ENCODE measurements around the gene PPP6R2. TPM values are rescaled to one million over a fixed set of nuclear protein-coding genes. Genes with fewer than 3 reads are reported as not detected.
A peak's percentile ranks its signal among the peaks of the same experiment; 100 is the strongest.
"Not testable (repeated sequence)": the region's sequence is repeated elsewhere in the genome, so short reads cannot be mapped to it uniquely, and the experiment has no call there.

Gene PPP6R2
- total RNA-seq, 1 donor from 2014 or later, result 55.5 TPM

GRCh38 chr22:50320671-50321325 lies 22.3 kb upstream of the PPP6R2 start:
- H3K36me3 ChIP-seq, result no peaks in the 10 kb centered on the region
- H3K27me3 ChIP-seq, result no peaks in the 10 kb centered on the region
- no peak overlapping the region for H3K27ac ChIP-seq
- H3K4me1 ChIP-seq, result no peaks in the 10 kb centered on the region
- H3K9me3 ChIP-seq, result no peaks in the 10 kb centered on the region
- no peak for DNase-seq (ENCODE audit: low spot score in 2 of 2)
- no peak overlapping the region for H3K4me3 ChIP-seq
- TF ChIP-seq, protein P1, sequence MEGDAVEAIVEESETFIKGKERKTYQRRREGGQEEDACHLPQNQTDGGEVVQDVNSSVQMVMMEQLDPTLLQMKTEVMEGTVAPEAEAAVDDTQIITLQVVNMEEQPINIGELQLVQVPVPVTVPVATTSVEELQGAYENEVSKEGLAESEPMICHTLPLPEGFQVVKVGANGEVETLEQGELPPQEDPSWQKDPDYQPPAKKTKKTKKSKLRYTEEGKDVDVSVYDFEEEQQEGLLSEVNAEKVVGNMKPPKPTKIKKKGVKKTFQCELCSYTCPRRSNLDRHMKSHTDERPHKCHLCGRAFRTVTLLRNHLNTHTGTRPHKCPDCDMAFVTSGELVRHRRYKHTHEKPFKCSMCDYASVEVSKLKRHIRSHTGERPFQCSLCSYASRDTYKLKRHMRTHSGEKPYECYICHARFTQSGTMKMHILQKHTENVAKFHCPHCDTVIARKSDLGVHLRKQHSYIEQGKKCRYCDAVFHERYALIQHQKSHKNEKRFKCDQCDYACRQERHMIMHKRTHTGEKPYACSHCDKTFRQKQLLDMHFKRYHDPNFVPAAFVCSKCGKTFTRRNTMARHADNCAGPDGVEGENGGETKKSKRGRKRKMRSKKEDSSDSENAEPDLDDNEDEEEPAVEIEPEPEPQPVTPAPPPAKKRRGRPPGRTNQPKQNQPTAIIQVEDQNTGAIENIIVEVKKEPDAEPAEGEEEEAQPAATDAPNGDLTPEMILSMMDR (IDR thresholded peaks at IDR 0.05), result no peak
- intact Hi-C loops (cut with DNase I), result no loop called here

- H3K27ac ChIP-seq; DNase-seq (ENCODE audit: low spot score in 2 of 2); H3K4me1 ChIP-seq; H3K9me3 ChIP-seq; H3K27me3 ChIP-seq; H3K4me3 ChIP-seq; H3K36me3 ChIP-seq; intact Hi-C loops (cut with DNase I): not testable (repeated sequence)
Measured at GRCh38 chr22:50322382-50323104, 20.6 kb upstream of the PPP6R2 start.

DNA sequence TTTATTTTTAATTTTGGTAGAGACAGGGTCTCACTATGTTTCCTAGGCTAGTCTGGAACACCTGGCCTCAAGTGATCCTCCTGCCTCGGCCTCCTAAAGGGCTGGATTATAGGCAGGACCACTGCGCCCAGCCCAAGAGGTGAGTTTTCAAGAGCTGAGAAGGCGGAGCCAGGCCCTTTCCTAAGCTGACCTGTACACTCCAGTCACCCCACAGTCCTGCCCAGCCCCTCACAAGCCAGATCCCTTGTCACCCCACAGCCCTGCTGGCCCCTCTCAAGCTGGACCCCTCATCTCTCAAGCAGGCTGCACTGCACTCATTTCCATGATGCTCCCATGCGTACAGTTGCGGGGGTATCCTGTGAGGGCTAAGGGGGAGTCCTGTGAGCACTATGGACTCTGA lies 19.2 kb upstream of the PPP6R2 start:
- Histone ChIP-seq H3K27ac (no peak overlapping the region), H3K27me3 (no peaks in the 10 kb centered on the region), H3K4me3 (no peak overlapping the region), H3K4me1 (peaks cover 10% of the 10 kb centered on the region in 2 donors), H3K9me3 (no peaks in the 10 kb centered on the region), H3K36me3 (no peaks in the 10 kb centered on the region)
- no peak for DNase-seq (ENCODE audit: low spot score in 2 of 2)
- intact Hi-C loops (cut with DNase I), result no loop called here
- TF ChIP-seq, protein P1 (IDR thresholded peaks at IDR 0.05), result no peak

DNA sequence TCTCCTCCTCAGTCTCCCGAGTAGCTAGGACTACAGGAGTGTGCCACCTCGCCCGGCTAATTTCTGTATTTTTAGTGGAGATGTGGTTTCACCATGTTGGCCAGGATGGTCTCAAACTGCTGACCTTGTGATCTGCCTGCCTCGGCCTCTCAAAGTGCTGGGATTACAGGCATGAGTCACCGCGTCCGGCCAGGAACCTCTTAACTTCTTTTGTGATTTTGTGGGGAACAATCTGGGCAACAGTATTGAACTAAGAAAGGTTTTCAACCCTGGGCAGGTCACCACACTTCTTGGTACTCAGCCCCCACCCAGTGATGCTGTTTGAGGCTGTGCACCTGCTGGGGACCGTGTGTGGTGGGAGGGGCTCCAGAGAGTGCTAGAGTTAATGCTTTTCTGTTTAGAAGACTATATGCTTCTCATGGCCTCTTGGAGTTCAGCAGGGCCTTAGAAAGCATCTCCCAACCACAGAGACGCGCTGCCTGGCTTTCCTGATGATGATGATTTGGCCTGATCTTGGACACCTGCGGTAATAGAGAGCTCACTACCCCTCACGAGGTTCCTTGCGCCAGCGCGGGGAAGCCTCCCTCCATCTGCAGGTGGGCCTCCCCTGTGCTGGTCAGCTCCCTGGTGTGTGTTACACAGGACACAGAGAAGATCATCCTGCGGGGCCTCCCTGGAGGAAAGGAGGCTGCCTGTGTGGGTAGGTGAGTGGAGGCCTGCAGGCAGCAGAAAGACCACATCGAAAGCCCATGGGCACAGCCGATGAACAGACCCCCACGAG lies 17.5 kb upstream of the PPP6R2 start:
- H3K27me3 ChIP-seq, result no peaks in the 10 kb centered on the region
- H3K36me3 ChIP-seq, result no peaks in the 10 kb centered on the region
- H3K4me3 ChIP-seq, result peak overlapping the region in 1 of 2 donors; percentile 87
- peaks cover 10% of the 10 kb centered on the region in 2 donors for H3K4me1 ChIP-seq
- no peak overlapping the region for H3K27ac ChIP-seq
- H3K9me3 ChIP-seq, result no peaks in the 10 kb centered on the region
- TF ChIP-seq, protein P1 (IDR thresholded peaks at IDR 0.05), result no peak
- no peak for DNase-seq (ENCODE audit: low spot score in 2 of 2)
- intact Hi-C loops (cut with DNase I), result no loop called here

GRCh38 chr22:50326225-50326955 lies 16.7 kb upstream of the PPP6R2 start:
- DNase-seq (ENCODE audit: low spot score in 2 of 2), result no peak
- intact Hi-C loops (cut with DNase I), result no loop called here
- no peak overlapping the region for H3K27ac ChIP-seq

More at GRCh38 chr22:50326225-50326955, 16.7 kb upstream of the PPP6R2 start:
- Histone ChIP-seq H3K9me3 (no peaks in the 10 kb centered on the region), H3K36me3 (no peaks in the 10 kb centered on the region), H3K4me1 (peaks cover 10% of the 10 kb centered on the region in 2 donors), H3K27me3 (no peaks in the 10 kb centered on the region), H3K4me3 (peak overlapping the region; percentile 87 to 96)
- TF ChIP-seq, protein P1 (IDR thresholded peaks at IDR 0.05), result no peak

Measured in ascending aorta (tissue), 2 donors.